Stimulated activated CD8-positive, alpha-beta memory T cell treated with anti-CD3 and anti-CD28 coated beads, Interleukin-7, amount 100 ng/mL, for 1 hour (primary cell): Measurements from ENCODE around the gene ATG4B.

ENCODE experiments used
- DNase-seq, 2 donors: peaks; one replicate each; pipeline ENCODE4 v3.0.0-alpha.2; 2020; ENCODE audit warnings: low read depth in 2 of 2

Gene ATG4B

DNA sequence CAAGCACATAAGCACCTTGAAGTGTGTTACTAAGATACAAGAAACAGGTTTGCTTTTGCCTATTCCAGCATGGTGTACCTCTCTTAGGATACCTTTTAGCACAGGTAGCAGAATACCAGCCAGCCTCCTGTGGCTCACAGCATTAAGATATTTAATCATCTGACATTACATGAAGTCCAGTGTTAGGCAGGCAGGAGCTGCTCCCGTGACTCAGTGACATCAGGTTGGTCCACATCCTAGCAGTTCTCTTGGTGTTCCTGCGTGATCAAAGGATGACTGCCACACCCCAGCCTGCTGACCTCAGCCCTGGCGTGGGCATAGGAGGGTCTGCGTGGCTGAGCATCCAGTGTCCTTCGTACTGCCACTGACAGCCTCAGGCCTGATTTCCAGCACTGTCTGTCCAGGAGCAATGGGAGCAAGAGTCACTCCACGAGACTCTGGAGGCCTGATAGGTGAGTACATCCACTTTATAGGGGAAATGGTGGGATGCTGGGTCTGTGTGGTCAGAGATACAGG, 52.8 kb downstream of the ATG4B start:
- DNase-seq: no peak

DNA sequence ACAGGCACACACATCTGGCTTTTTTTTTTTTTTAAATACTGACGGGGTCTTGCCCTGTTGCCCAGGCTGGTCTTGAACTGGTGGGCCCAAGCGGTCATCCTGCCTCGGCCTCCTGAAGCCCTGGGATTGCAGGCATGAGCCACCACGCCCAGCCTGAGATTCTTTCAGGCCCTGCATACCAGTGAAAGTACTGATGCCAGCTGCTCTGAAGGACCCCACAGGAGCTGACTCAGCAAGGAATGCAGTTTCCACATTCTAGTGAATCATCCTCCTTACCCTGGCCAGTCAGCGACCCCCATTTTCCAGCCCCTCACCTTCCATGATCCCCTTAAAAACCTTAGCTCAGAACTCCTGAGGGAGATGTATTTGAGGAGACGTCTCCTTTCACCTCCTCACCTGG, 55.0 kb downstream of the ATG4B start:
- DNase-seq: no peak

DNA sequence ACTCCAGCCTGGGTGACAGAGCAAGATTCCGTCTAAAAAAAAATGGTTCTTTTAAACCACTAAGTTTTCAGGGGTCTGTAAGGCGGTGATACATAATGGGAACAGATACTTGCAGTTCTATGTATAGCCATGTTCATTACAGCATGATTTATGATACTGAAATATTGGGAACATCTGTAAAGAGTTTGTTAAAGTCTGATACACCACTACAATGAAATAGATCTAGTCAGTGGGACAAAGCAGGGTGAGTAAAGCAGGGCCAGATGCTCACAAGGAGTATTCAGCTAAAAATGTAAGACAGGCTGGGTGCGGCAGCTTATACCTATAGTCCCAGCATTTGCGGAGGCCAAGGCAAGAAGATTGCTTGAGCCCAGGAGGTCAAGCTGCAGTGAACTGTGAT, 58.2 kb downstream of the ATG4B start:
- no peak for DNase-seq

DNA sequence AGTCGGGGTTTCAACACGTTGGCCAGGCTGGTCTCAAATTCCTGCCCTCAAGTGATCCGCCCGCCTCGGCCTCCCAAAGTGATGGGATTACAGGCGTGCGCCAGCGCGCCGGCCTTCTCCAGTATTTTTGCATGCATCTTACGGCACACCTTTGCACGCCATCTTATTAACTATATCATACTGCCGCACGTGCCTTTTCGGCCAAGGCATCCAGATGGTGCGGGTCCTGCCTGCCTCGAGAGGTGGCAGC, 63.6 kb downstream of the ATG4B start:
- DNase-seq: no peak

DNA sequence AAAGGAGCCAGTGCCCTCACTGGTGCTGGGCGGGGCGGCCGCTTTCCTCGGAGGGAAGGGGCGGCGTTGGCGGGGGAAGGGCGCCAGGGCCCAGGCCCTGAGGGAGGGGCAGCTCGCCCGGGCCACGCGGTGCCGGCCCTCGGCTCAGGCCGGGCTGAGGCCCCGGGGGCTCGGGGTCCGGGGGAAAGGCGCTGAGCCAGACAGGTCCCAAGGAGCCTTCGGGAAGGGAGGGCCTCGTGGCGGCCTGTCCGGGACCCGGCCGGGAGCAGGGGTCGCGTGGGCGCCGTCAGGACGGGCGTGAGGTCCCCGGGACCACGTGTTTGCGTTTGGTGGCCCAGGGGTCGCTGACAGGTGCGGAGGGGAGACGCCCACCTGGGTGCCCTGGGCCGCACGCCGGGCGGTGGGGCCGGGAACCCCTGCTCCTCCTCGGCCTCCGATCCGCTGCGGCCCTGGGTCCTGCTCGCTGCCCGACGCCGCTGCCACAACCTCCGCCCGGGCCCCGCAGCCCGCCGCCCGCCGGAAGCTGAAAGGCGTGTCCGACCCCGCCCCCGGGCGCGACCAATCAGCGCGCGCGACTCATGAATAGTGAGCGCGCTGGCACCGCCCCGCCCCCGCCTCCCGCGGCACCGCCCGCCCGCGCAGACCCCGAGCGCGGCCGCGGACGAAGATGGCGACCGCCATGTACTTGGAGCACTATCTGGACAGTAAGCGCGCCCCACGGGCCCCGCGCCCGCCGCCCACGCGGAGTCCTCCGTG, 64.1 kb downstream of the ATG4B start, which contains the start of gene ING5:
TSS of gene ING5 (plus strand) at position 641 of the 756 bp plus-strand sequence. CDS start at position 668, 27 bp downstream.
- peak; percentile 88 to 94 for DNase-seq

DNA sequence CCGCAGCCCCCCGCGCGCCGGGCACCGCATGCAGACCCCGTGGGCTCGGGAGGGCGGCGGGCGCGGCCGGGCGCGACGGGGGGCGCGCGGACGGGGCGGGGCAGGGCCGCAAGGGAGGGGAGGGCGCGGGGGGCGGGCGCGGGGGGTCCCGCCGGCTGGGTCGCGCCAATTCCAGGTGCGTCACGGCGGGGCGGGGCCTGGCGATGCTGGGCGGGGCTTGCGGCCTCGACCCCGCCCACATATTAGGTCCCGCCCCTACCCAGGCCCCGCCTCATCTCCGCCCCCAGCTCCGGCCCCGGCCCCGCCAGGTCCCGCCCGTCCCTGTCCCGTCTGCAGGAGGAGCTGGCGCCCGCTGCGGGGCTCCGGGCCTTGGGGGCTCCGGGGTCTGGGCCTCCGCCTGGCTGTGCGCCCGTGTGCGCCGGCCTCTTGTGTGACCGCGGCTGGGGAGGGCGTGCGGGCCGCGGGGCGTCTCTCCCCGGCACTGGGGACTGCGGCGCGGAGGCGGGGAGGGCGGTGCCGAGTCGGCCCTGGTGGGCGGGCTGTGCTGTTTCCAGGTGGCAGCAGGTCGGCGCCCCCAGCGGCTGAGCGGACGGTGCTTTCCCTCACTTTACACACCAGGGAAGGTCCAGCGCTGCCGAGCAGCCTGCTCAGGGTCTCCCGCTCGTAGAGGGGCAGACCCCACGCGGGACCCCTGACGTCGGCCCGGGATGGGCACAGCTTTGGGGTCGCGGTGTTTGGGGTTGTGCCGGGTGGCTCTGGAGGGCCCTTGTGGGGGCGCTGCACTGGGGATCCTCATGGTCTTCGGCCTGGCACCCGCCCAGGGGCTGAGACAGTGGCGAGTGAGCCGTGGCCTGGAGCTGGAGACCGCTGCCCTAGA, 64.9 kb downstream of the ATG4B start:
- peak; percentile 76 to 77 for DNase-seq

DNA sequence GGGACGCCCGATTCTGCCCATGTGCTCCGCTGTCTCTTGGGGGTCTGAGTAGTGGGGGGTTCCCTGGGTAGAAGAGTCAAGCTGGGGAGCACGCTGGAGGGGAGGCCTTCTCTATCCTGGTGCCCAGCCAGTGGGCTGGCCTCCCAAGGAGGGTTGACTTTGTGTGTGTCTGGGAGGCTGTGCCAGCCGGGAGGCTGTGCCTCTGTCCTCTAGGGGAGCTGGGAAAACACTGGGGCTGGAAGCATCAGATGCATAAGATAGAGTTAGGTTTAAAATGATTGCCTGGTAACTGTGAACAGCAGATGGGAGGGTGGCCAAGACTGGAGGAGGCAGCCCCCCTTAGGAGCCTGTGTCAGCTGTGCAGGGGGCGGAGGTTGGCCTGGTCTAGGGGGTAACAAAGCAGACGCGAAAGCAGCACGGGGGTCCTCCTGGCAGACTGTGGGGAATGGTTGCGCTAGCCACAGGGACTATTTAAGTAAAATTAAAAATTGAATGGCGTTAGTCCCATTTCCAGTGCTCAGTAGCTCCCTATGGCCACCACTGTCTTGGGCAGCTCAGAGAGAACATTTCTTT, 65.6 kb downstream of the ATG4B start:
- no peak for DNase-seq

DNA sequence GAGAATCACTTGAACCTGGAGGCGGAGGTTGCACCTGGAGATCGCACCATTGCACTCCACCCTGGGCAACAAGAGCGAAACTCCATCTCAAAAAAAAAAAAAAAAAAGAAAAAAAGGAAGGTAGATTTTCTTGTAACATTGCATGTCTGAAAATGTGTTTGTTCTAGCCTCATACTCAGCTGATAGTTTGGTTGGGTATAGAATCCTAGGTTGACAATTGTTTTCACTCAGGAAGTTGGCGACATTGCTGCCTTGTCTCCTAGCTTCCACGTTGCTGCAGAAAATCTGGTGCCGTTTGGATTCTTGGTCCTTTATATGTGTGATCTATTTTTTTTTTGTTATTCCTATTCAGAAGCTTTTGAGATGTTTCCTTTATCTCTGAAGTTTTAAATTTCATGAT, 69.0 kb downstream of the ATG4B start:
- DNase-seq: no peak

DNA sequence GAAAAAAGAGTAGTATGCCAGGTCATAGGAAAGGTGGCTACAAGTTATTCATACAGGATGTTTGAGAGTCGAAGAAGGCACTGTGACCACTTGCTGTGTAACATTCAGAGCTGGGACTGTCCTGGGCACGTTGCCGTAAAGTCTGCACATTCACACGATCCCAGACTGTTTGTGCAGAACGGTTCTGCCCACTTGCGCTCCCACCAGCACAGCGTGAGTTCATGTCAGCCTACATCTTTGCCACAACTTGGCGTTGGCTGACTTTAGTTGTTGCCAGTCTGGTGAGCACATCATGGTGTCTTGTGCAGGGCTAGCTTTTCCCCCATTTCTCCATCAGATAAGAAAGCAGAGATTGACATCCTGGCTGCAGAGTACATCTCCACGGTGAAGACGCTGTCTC, 71.4 kb downstream of the ATG4B start:
- DNase-seq: no peak

DNA sequence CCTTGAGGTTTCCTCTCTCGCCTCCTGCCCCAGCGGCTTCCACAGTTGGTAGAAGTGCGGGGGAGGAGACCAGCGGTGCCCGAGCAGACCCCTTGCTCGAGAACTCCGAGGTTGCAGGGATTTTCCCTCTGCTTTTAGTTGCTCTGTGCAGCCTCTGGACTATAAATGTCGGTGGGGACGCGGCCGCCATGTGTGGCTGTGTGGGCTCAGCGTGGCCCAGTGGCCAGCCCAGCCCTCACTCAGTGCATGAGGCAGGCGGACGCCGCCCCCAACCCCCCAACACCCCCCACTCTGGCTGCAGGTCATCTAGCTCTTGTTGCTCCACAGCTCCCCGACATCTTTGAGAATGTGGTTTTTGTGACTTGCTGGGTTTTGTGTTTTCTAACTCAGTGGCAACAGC, 81.6 kb downstream of the ATG4B start:
- DNase-seq: no peak

DNA sequence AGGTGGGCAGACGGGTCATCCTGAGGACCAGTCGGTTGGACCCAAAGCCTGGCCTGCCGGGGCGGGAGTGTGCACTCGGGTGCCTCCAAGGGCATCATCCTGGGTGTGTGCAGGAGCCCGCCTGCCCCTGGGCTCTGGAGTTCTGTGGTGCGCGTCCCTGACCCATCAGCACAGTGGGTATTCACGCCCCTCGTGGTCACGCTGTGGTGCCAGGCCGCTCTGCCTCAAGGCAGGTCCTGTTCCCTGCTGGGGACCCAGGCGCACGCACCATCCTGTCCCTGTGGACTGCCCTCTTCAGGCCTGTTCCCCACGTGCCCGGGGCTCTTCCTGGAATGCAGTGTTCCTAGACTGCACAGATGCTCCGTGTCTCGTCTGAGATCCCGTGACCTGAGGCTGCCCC, 82.6 kb downstream of the ATG4B start:
- DNase-seq: no peak

DNA sequence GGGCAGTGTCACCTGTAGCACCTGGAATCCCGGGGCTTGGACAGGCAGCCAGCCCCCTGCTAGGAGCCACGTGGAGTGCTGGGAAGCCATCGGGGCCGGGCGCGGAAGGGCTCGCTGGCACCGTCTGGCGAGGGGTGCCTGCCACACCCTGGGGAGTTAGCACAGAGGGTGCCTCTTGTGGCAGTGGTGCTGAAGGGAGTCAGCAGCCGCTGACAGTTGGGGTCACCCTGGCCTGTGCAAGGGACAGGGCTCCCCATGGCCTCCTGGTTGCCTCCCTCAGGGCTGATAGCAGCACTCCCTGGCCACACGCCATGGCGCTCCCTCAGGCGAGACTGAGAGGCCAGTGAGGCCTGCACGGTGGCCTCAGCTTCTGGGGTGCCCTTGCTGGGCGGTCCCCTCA, 83.1 kb downstream of the ATG4B start:
- DNase-seq: no peak

DNA sequence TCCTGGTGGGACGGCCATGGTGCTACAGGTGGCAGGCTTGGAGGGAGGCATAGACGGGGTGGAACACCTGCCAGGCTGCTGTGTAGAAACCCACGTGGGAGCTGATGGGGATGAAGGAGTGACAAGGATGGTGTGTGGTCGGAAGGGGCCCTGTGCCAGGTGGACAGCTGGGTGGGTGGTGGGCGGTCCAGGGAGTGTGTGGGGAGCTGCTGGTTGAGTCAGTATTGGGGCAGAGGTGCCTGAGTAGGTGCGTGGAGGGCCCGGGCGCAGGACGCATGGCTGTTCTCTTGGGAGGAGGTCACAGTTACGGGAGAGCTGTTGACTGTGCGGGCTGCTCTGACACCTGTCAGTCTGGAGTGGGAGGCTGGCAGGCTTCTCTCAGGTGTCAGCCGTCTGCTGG, 84.4 kb downstream of the ATG4B start:
- no peak for DNase-seq

DNA sequence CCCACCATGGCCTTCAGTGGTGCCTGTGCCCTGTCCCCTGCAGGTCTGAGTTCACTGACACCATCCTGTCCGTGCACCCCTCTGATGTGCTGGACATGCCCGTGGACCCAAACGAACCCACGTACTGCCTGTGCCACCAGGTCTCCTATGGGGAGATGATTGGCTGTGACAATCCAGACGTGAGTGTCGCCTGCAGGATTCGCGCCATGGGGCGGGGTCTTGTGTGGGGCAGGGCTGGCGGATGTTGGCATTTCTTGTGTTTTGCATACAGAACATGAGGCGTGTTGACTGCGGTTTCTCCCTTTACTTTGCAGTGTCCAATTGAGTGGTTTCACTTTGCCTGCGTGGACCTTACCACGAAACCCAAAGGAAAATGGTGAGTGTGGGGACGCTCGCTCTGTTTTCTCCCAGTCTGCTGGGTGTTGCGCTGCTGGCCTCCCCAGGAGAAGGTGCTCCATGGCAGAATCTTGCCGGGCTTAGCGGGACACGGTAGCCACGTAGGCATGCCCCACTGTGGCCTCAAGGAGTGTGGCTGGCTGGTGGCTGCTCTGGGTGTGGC, 85.5 kb downstream of the ATG4B start:
- DNase-seq: no peak
